IMR-90 (cell line): ENCODE data around the gene PTCH1. TPM values are rescaled to one million over a fixed set of nuclear protein-coding genes. Genes with fewer than 3 reads are reported as not detected.

ENCODE experiments used
- ATAC-seq: fragments of 200-7000 bp; cut with Tn5 transposase; 2 replicates; pipeline ENCODE4 v1.9.1; 2020; ENCODE audit warnings: low read depth, mild to moderate bottlenecking, moderate library complexity
- BruUV-seq: library from RNA; stranded (reverse); fragments of 400-500 nt; replicated peaks from 2 replicates; lab custom pipeline; 2021; lab: Mats Ljungman, UMichigan
- CTCF ChIA-PET: fragments of 300-600 bp; formaldehyde crosslinking; extraction: SDS; loops from one replicate; lab custom pipeline; 2021; ENCODE audit warnings: antibody characterized with exemption; lab: Yijun Ruan, JAX
- POLR2A ChIA-PET: fragments of 300-600 bp; sonication (Branson Sonifier 250); formaldehyde crosslinking; loops from one replicate; lab custom pipeline; 2022; ENCODE audit warnings: antibody characterized with exemption; ENCODE audit not compliant: unreplicated experiment; lab: Charles Lee
- DNase-seq: peaks from one replicate; pipeline ENCODE4 v3.0.0; 2013
- H2AFZ ChIP-seq: replicated peaks from 2 replicates; pipeline ENCODE3; 2013; ENCODE audit warnings: low read length, mild to moderate bottlenecking; ENCODE audit not compliant: poor library complexity
- H2AK5ac ChIP-seq: 2 replicates; pipeline ENCODE4 v1.6.1; 2013; ENCODE audit warnings: low read depth, low read length, inconsistent platforms
- H2AK9ac ChIP-seq: replicated peaks from 2 replicates; pipeline ENCODE3; 2013; ENCODE audit warnings: mild to moderate bottlenecking, low read depth, low read length, moderate library complexity; ENCODE audit not compliant: poor library complexity
- H2BK120ac ChIP-seq: 2 replicates; pipeline ENCODE4 v1.6.1; 2013; ENCODE audit warnings: low read depth, low read length, inconsistent platforms
- H2BK15ac ChIP-seq: 3 replicates; pipeline ENCODE4 v1.6.1; 2013; ENCODE audit warnings: low read depth, low read length, inconsistent platforms
- H2BK20ac ChIP-seq: 2 replicates; pipeline ENCODE4 v1.6.1; 2013; ENCODE audit warnings: low read depth, mild to moderate bottlenecking, inconsistent platforms, low read length, moderate library complexity
- H2BK5ac ChIP-seq: 2 replicates; pipeline ENCODE4 v1.6.1; 2013; ENCODE audit warnings: mild to moderate bottlenecking, low read depth, low read length, inconsistent platforms; ENCODE audit not compliant: poor library complexity, severe bottlenecking
- H3K14ac ChIP-seq: replicated peaks from 2 replicates; pipeline ENCODE4 v1.6.1; 2013; ENCODE audit warnings: low read depth, low read length, inconsistent platforms
- H3K18ac ChIP-seq: 2 replicates; pipeline ENCODE4 v1.6.1; 2013; ENCODE audit warnings: low read depth, low read length, control low read depth
- H3K23ac ChIP-seq: 2 replicates; pipeline ENCODE4 v1.6.1; 2013; ENCODE audit warnings: low read depth, low read length, inconsistent platforms
- H3K27ac ChIP-seq: 2 replicates; pipeline ENCODE4 v1.5.1; 2013; ENCODE audit warnings: mild to moderate bottlenecking, control low read depth, low read length; ENCODE audit not compliant: insufficient read depth
- H3K27me3 ChIP-seq: 2 replicates; pipeline ENCODE4 v1.6.1; 2013; ENCODE audit warnings: low read length; ENCODE audit not compliant: control insufficient read depth, insufficient read depth
- H3K36me3 ChIP-seq: 2 replicates; pipeline ENCODE4 v1.6.1; 2013; ENCODE audit warnings: low read length, mixed read lengths; ENCODE audit not compliant: control insufficient read depth, insufficient read depth
- H3K4ac ChIP-seq: 2 replicates; pipeline ENCODE4 v1.6.1; 2013; ENCODE audit warnings: low read depth, low read length, inconsistent platforms
- H3K4me1 ChIP-seq: 2 replicates; pipeline ENCODE4 v1.6.1; 2013; ENCODE audit warnings: low read length, mixed read lengths; ENCODE audit not compliant: control insufficient read depth, insufficient read depth
- H3K4me2 ChIP-seq: 2 replicates; pipeline ENCODE4 v1.6.1; 2013; ENCODE audit warnings: low read depth, mild to moderate bottlenecking, control low read depth, low read length, moderate library complexity
- H3K4me3 ChIP-seq: 2 replicates; pipeline ENCODE4 v1.5.1; 2013; ENCODE audit warnings: low read depth, mild to moderate bottlenecking, control low read depth, low read length, moderate library complexity; ENCODE audit not compliant: insufficient read depth
- H3K56ac ChIP-seq: 2 replicates; pipeline ENCODE4 v1.6.1; 2013; ENCODE audit warnings: low read length, inconsistent platforms; ENCODE audit not compliant: insufficient read depth; ENCODE audit errors: extremely low read depth
- H3K79me1 ChIP-seq, 2 experiments: 2 replicates each; pipeline ENCODE4 v1.6.1; 2013; ENCODE audit warnings: low read length in 2 of 2, inconsistent platforms in 1 of 2, low read depth in 1 of 2
- H3K9ac ChIP-seq: 2 replicates; pipeline ENCODE4 v1.6.1; 2013; ENCODE audit warnings: low read depth, low read length, control low read depth
- H3K9me1 ChIP-seq: 2 replicates; pipeline ENCODE4 v1.6.1; 2013; ENCODE audit warnings: low read length, inconsistent platforms; ENCODE audit not compliant: insufficient read depth
- H3K9me3 ChIP-seq: 2 replicates; pipeline ENCODE4 v1.6.1; 2013; ENCODE audit warnings: low read length; ENCODE audit not compliant: control insufficient read depth, insufficient read depth
- H4K20me1 ChIP-seq: 2 replicates; pipeline ENCODE4 v1.6.1; 2013; ENCODE audit warnings: low read length, inconsistent platforms; ENCODE audit not compliant: insufficient read depth
- H4K5ac ChIP-seq: 2 replicates; pipeline ENCODE4 v1.6.1; 2013; ENCODE audit warnings: mild to moderate bottlenecking, low read depth, low read length, control low read depth
- H4K8ac ChIP-seq, 2 experiments: 2 replicates each; pipeline ENCODE4 v1.6.1; 2013; ENCODE audit warnings: low read depth in 2 of 2, low read length in 2 of 2, control low read depth in 1 of 2, inconsistent platforms in 1 of 2
- H4K91ac ChIP-seq: 2 replicates; pipeline ENCODE4 v1.6.1; 2013; ENCODE audit warnings: low read depth, low read length, inconsistent platforms; ENCODE audit not compliant: insufficient read depth
- CEBPB ChIP-seq: IDR thresholded peaks from 2 replicates; pipeline ENCODE4 v1.6.1; 2012; ENCODE audit warnings: low read depth, low read length, improper control_type of control experiment
- CHD1 ChIP-seq: IDR thresholded peaks from 2 replicates; pipeline ENCODE4 v1.6.1; 2012; ENCODE audit warnings: low read depth, low read length, improper control_type of control experiment
- ELK1 ChIP-seq: fragments of 150-350 bp; IDR thresholded peaks from 2 replicates; pipeline ENCODE4 v1.6.1; 2016; ENCODE audit warnings: low read depth, mild to moderate bottlenecking, low read length, moderate library complexity, borderline replicate concordance
- MAFK ChIP-seq: IDR thresholded peaks from 2 replicates; pipeline ENCODE4 v1.6.1; 2012; ENCODE audit warnings: low read depth, low read length, improper control_type of control experiment
- MAZ ChIP-seq: IDR thresholded peaks from 2 replicates; pipeline ENCODE4 v1.6.1; 2012; ENCODE audit warnings: low read depth, mild to moderate bottlenecking, low read length, improper control_type of control experiment, moderate library complexity, borderline replicate concordance
- NFE2L2 ChIP-seq: fragments of 150-350 bp; IDR thresholded peaks from 2 replicates; pipeline ENCODE4 v1.6.1; 2016; ENCODE audit warnings: low read depth, mild to moderate bottlenecking, low read length
- POLR2A ChIP-seq: IDR thresholded peaks from 2 replicates; pipeline ENCODE4 v1.6.1; 2012; ENCODE audit warnings: mild to moderate bottlenecking, low read depth, low read length
- RAD21 ChIP-seq: IDR thresholded peaks from 2 replicates; pipeline ENCODE4 v1.6.1; 2012; ENCODE audit warnings: low read length, improper control_type of control experiment
- USF2 ChIP-seq: fragments of 150-350 bp; IDR thresholded peaks from 2 replicates; pipeline ENCODE4 v1.6.1; 2017; ENCODE audit warnings: mild to moderate bottlenecking, antibody characterized with exemption, low read length, low read depth
- WGBS, 2 experiments: methylation state at CpG; one replicate each; pipeline versions ENCODE4 v1.1.5 to v1.1.7; 2013; ENCODE audit warnings: missing lambda C conversion rate in 2 of 2; ENCODE audit not compliant: insufficient read length in 1 of 2; ENCODE audit errors: extremely low coverage in 2 of 2; 5-methylcytosine and 5-hydroxymethylcytosine counted together
- dilution Hi-C: fragments of 300-500 bp; cut with HindIII; formaldehyde crosslinking; loops from one replicate; pipeline ENCODE4 v1.14.3; 2018; ENCODE audit warnings: low sequenced_read_pairs; ENCODE audit not compliant: unreplicated experiment
- in situ Hi-C: fragments of 300-500 bp; cut with MboI; formaldehyde crosslinking; loops from 3 replicates; pipeline ENCODE4 v1.14.3; 2019; ENCODE audit warnings: low sequenced_read_pairs, inconsistent platforms, mixed read lengths
- intact Hi-C: fragments of 100-400 bp; cut with micrococcal nuclease; formaldehyde crosslinking; loops from 2 replicates; pipeline ENCODE4 v1.10.0; 2022
- polyA plus RNA-seq, 3 experiments: library from polyadenylated mRNA; depleted of rRNA; stranded (reverse); fragments of >200 nt; gene quantifications; 2 replicates each; pipeline ENCODE4 v1.2.3, GENCODE V29; 2012; ENCODE audit warnings: low replicate concordance in 1 of 3
- total RNA-seq: library from RNA; depleted of rRNA; stranded (reverse); fragments of >200 nt; gene quantifications from 2 replicates; pipeline ENCODE4 v1.2.3, GENCODE V29; 2012

Gene PTCH1
- total and polyA plus RNA-seq, 2 of the 4 experiments (the other 2 are of a cell fraction), result 4.1 to 5.0 TPM

DNA sequence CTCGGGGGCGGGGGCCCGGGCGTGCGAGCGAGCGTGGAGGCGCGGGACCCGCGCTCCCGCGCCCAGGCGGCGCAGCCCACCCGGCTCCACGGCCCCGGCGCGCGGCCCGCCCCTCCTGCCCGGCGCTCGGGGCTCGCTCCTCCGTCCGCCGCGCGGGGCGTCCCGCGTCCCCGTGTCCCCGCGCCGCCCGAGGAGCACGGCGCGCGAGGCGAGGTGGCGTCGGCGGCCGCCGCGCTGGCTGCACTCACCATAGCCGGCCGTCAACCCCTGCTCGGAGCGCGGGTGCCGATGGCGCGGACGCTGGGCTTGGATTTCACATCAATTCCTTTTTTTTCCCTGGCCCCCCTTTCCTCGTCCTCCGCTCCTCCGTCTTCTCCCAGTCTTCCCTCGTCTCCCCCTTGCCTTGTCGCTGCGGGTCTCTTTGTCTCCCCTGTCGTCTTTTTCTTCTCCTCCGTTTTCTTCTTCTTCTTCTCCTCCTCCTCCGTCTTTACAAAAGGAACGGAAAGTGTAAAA, 494 bp downstream of the PTCH1 start:
- 0 out of 2 replicates have a peak overlapping the region, but pooled peaks have one; percentile 15 for H3K4ac ChIP-seq
- no peak overlapping the region for H2BK5ac ChIP-seq
- H2BK120ac ChIP-seq, result no peak overlapping the region
- H4K5ac ChIP-seq, result no peak overlapping the region
- no peak overlapping the region for H2BK20ac ChIP-seq
- no peak overlapping the region for H2AK9ac ChIP-seq
- H3K4me2 ChIP-seq, result peak overlapping the region; percentile 87
- peaks cover 4% of the 10 kb centered on the region for H3K4me1 ChIP-seq
- H2AFZ ChIP-seq, result peak overlapping the region; percentile 90
- peak overlapping the region; percentile 59 for H3K9ac ChIP-seq
- CTCF ChIA-PET, result no interaction called here
- POLR2A ChIA-PET, result no interaction called here
- 0% methylated on average over 36 of the region's 69 CpGs; no CpG with 5 or more reads in 1 of the 2 experiments for WGBS, 2 experiments
- 0 out of 2 replicates have a peak overlapping the region, but pooled peaks have one; percentile 82 for H3K23ac ChIP-seq
- no peak overlapping the region for H3K18ac ChIP-seq
- peaks cover 22% of the 10 kb centered on the region for H3K27me3 ChIP-seq
- no peaks in the 10 kb centered on the region for H3K36me3 ChIP-seq
- no peak for TF ChIP-seq MAFK
- no peak for TF ChIP-seq NFE2L2
- no peak for TF ChIP-seq POLR2A
- TF ChIP-seq CHD1, result no peak
- no peak for TF ChIP-seq CEBPB
- TF ChIP-seq MAZ, result no peak
- no peak for TF ChIP-seq RAD21
- no peak for TF ChIP-seq USF2
- TF ChIP-seq ELK1, result no peak
- H3K14ac ChIP-seq, result no peak overlapping the region
- DNase-seq, result no peak
- H3K9me1 ChIP-seq, result no peaks in the 10 kb centered on the region
- no TSS peak for BruUV-seq
- intact Hi-C loops, result loop anchor here (5.0 kb wide), 1 partner anchor 211 kb away; no protein-coding TSS in a partner anchor
- dilution Hi-C loops, result no loop called here
- H3K9me3 ChIP-seq, result peaks cover 4% of the 10 kb centered on the region; the same call in 1 of the 2 replicates
- H3K56ac ChIP-seq, result no peak overlapping the region
- H2AK5ac ChIP-seq, result no peak overlapping the region
- H4K20me1 ChIP-seq, result no peaks in the 10 kb centered on the region
- peak; percentile 33 for ATAC-seq
- no peak overlapping the region for H2BK15ac ChIP-seq
- H3K79me1 ChIP-seq, result peaks cover 3 to 17% of the 10 kb centered on the region in 2 experiments; a peak in 3 of 4 replicates
- H4K91ac ChIP-seq, result no peak overlapping the region
- H4K8ac ChIP-seq, result no peak overlapping the region
- peak overlapping the region; percentile 58 for H3K4me3 ChIP-seq
- 0 out of 2 replicates have a peak overlapping the region, but pooled peaks have one; percentile 12 for H3K27ac ChIP-seq
- in situ Hi-C loops, result loop anchor here (10.0 kb wide), 2 partner anchors 201 to 359 kb away; partner anchors contain the start of genes ERCC6L2 and FANCC
